Islet of Langerhans (tissue), 1 donor: ENCODE results near the gene TMEM114.

Experiments
- FAIRE-seq: peaks from one replicate; lab custom pipeline; 2011; peaks lifted over from hg19 to GRCh38; lab: Jason Lieb, UNC

The TMEM114 gene

GRCh38 chr16:8548166-8548565 lies 42.1 kb downstream of the TMEM114 start:
- no peak for FAIRE-seq

- no peak for FAIRE-seq
These were observed 42.5 kb downstream of the TMEM114 start for GRCh38 chr16:8547762-8548161.

- FAIRE-seq = no peak
These were observed 45.9 kb downstream of the TMEM114 start for GRCh38 chr16:8544406-8544805.

GRCh38 chr16:8543258-8543657 lies 47.1 kb downstream of the TMEM114 start:
- FAIRE-seq = no peak

GRCh38 chr16:8542393-8542792 lies 47.9 kb downstream of the TMEM114 start:
- FAIRE-seq = no peak

- FAIRE-seq = no peak
These were observed 48.4 kb downstream of the TMEM114 start for GRCh38 chr16:8541868-8542267.

- no peak for FAIRE-seq
These were observed 52.5 kb downstream of the TMEM114 start for GRCh38 chr16:8537691-8538342.

GRCh38 chr16:8533509-8533908 lies 56.8 kb downstream of the TMEM114 start:
- FAIRE-seq = no peak

- no peak for FAIRE-seq
These were observed 59.4 kb downstream of the TMEM114 start for GRCh38 chr16:8530752-8531384.

GRCh38 chr16:8528471-8528870 lies 61.8 kb downstream of the TMEM114 start:
- no peak for FAIRE-seq

GRCh38 chr16:8523932-8524331 lies 66.4 kb downstream of the TMEM114 start:
- no peak for FAIRE-seq

- FAIRE-seq = no peak
These were observed 67.6 kb downstream of the TMEM114 start for GRCh38 chr16:8522757-8523156.

- FAIRE-seq = no peak
These were observed 70.7 kb downstream of the TMEM114 start for GRCh38 chr16:8519643-8520042.
